ENCODE results near the gene INF2. TPM values are rescaled to one million over a fixed set of nuclear protein-coding genes. Genes with fewer than 3 reads are reported as not detected.
A peak's percentile ranks its signal among the peaks of the same experiment; 100 is the strongest.

Gene INF2
- total and polyA plus RNA-seq, 9 of the 15 experiments (the other 6 are each of a cell fraction or from before 2014, with no cell fraction given), result 0.56 to 31.3 (median 7.8) TPM

GRCh38 chr14:104639885-104640548, 49.4 kb upstream of the INF2 start (continued):
- TF ChIP-seq KLF13 (tag; IDR thresholded peaks at IDR 0.05; ENCODE audit: borderline replicate concordance, low read depth), result no peak
- peak; percentile 56; the same call in 1 of the 2 replicates for TF ChIP-seq BCOR (IDR thresholded peaks at IDR 0.05)
- TF ChIP-seq MLX (CRISPR knock-in tag; conservative IDR thresholded peaks at IDR 0.05), result no peak
- peak; percentile 77 for TF ChIP-seq REST (IDR thresholded peaks at IDR 0.05; ENCODE audit: borderline replicate concordance)
- no peak for TF ChIP-seq REST (CRISPR knock-in tag; IDR thresholded peaks at IDR 0.05; ENCODE audit: low read depth)
- TF ChIP-seq ASH1L (IDR thresholded peaks at IDR 0.05; ENCODE audit: borderline replicate concordance, low read depth, partially characterized antibody), result no peak
- TF ChIP-seq CTCF (IDR thresholded peaks at IDR 0.05 in 2 of 3, conservative IDR thresholded peaks at IDR 0.05 in 1 of 3; ENCODE audit: insufficient read depth in 2 of 3, low read depth in 1 of 3, low read length in 3 of 3), result peak; percentile 83 to 89 (median 88)
- TF ChIP-seq STAG1 (CRISPR knock-in tag; IDR thresholded peaks at IDR 0.05; ENCODE audit: borderline replicate concordance), result peak; percentile 96
- no peak for TF ChIP-seq BRF2 (IDR thresholded peaks at IDR 0.05; ENCODE audit: borderline replicate concordance, insufficient read depth, insufficient read length)
- TF ChIP-seq TARDBP (IDR thresholded peaks at IDR 0.05), result no peak
- TF ChIP-seq ARID3A (IDR thresholded peaks at IDR 0.05; ENCODE audit: borderline replicate concordance, low read depth, low read length), result no peak
- TF ChIP-seq ZNF24 (IDR thresholded peaks at IDR 0.05), result no peak

All from K562 (cell line).